Liver (tissue), 3 donors: ENCODE measurements around the gene SYT14.

Experiments
- GABPA ChIP-seq, 2 donors: IDR thresholded peaks in 1 of 2; conservative IDR thresholded peaks in 1 of 2; 2 replicates each; pipeline ENCODE4 v1.6.1; 2016; ENCODE audit warnings: antibody characterized with exemption in 2 of 2, mild to moderate bottlenecking in 1 of 2, moderate library complexity in 1 of 2
- JUND ChIP-seq, 2 donors: IDR thresholded peaks; 2 replicates each; pipeline ENCODE4 v1.6.1; 2016; ENCODE audit warnings: antibody characterized with exemption in 2 of 2
- RAD21 ChIP-seq, 2 donors: IDR thresholded peaks; 2 replicates each; pipeline ENCODE4 v1.6.1; 2016; ENCODE audit warnings: antibody characterized with exemption in 2 of 2, mild to moderate bottlenecking in 2 of 2
- REST ChIP-seq: IDR thresholded peaks from 2 replicates; pipeline ENCODE4 v1.6.1; 2016; ENCODE audit warnings: antibody characterized with exemption, mild to moderate bottlenecking
- SP1 ChIP-seq: IDR thresholded peaks from 2 replicates; pipeline ENCODE4 v1.6.1; 2018; ENCODE audit warnings: antibody characterized with exemption, mild to moderate bottlenecking
- TAF1 ChIP-seq: conservative IDR thresholded peaks from 2 replicates; pipeline ENCODE4 v1.6.1; 2016; ENCODE audit warnings: antibody characterized with exemption, mild to moderate bottlenecking
- YY1 ChIP-seq: IDR thresholded peaks from 2 replicates; pipeline ENCODE4 v1.6.1; 2016; ENCODE audit warnings: antibody characterized with exemption, mild to moderate bottlenecking
- ZBTB33 ChIP-seq: IDR thresholded peaks from 2 replicates; pipeline ENCODE4 v1.6.1; 2016; ENCODE audit warnings: antibody characterized with exemption
- TF ChIP-seq, protein P1 (sequence below): fragments of 150-350 bp; IDR thresholded peaks from 2 replicates; pipeline ENCODE4 v1.5.1; 2017; ENCODE audit warnings: improper control_type of control experiment, low read depth, low read length; ENCODE audit not compliant: missing input control
- TF ChIP-seq, protein P2 (sequence below): IDR thresholded peaks from 2 replicates; pipeline ENCODE4 v1.6.1; 2016; ENCODE audit warnings: antibody characterized with exemption
- donor health status: healthy.
- donor health status: healthy.

DNA sequence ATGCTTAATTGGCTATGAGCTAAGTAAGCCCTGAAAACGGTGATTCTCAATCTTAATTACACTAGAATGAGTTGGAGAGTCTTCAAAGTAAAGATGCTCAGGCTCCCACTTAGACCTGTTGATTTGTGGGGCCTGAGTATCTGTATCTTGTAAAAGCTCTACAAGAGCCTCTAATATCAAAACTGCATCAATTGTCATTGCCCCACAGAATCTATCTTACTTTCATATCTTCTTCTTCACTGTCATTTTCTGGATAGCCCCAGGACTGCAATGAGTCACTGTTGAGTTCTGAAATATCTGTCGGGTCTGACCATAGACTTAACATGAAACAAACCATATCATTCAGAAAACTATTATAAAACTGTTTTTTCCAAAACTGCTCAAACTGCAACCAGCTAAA, 191.7 kb downstream of the SYT14 start:
- TF ChIP-seq GABPA (IDR thresholded peaks at IDR 0.05 in 1 of 2, conservative IDR thresholded peaks at IDR 0.05 in 1 of 2) = no peak
- TF ChIP-seq, protein P1, sequence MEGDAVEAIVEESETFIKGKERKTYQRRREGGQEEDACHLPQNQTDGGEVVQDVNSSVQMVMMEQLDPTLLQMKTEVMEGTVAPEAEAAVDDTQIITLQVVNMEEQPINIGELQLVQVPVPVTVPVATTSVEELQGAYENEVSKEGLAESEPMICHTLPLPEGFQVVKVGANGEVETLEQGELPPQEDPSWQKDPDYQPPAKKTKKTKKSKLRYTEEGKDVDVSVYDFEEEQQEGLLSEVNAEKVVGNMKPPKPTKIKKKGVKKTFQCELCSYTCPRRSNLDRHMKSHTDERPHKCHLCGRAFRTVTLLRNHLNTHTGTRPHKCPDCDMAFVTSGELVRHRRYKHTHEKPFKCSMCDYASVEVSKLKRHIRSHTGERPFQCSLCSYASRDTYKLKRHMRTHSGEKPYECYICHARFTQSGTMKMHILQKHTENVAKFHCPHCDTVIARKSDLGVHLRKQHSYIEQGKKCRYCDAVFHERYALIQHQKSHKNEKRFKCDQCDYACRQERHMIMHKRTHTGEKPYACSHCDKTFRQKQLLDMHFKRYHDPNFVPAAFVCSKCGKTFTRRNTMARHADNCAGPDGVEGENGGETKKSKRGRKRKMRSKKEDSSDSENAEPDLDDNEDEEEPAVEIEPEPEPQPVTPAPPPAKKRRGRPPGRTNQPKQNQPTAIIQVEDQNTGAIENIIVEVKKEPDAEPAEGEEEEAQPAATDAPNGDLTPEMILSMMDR = no peak
- no peak for TF ChIP-seq ZBTB33
- no peak for TF ChIP-seq REST
- TF ChIP-seq YY1 = no peak
- TF ChIP-seq JUND (IDR thresholded peaks at IDR 0.05) = no peak
- TF ChIP-seq TAF1 = no peak
- TF ChIP-seq RAD21 (IDR thresholded peaks at IDR 0.05) = no peak
- TF ChIP-seq, protein P2, sequence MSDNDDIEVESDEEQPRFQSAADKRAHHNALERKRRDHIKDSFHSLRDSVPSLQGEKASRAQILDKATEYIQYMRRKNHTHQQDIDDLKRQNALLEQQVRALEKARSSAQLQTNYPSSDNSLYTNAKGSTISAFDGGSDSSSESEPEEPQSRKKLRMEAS = no peak
- TF ChIP-seq SP1 = no peak
